ENCODE results near the gene SPINK7.

DNA sequence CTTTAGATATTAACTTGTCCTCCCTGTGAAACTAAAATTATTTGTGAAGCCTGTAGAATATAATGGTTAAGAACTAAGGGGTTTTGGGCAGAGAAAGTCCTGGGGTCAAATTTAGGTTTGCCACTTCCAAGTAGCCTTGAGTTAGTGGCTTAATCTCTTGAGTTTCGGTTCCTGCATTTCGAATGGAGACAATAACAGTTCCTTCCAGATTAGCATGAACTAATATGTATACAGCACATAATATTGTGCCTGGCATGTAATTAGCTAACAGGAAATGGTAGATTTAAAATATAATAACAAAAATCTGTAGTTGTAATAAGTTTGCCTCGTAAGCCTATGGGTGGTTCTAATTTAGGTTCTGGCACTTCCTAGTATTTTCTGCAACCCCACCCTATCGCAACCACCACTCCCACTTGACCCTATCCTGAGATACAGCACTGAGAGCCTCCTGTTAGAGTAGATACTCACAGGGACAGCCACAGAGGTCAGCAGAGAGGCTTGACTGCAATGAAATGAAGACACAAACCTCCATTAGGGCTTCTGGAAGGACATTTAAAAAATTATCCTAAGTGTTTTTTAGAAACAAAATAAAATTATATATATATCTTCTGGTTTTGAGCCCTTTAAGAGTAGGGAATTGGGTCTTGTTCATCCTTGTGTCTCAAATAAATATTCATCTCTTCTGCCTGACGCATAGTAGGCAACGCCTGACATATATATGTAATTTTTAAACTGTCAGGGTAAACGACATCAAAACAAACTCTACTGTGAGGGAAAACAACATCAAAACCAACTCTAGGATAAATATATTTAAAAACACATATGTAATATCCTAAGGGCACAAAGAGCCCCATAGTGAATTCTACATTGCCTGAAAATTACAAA is 31.6 kb downstream of the SPINK7 start:
- TF ChIP-seq POLR2A (IDR thresholded peaks at IDR 0.05; ENCODE audit: extremely low read depth, insufficient read length): no peak
- TF ChIP-seq, protein P1, sequence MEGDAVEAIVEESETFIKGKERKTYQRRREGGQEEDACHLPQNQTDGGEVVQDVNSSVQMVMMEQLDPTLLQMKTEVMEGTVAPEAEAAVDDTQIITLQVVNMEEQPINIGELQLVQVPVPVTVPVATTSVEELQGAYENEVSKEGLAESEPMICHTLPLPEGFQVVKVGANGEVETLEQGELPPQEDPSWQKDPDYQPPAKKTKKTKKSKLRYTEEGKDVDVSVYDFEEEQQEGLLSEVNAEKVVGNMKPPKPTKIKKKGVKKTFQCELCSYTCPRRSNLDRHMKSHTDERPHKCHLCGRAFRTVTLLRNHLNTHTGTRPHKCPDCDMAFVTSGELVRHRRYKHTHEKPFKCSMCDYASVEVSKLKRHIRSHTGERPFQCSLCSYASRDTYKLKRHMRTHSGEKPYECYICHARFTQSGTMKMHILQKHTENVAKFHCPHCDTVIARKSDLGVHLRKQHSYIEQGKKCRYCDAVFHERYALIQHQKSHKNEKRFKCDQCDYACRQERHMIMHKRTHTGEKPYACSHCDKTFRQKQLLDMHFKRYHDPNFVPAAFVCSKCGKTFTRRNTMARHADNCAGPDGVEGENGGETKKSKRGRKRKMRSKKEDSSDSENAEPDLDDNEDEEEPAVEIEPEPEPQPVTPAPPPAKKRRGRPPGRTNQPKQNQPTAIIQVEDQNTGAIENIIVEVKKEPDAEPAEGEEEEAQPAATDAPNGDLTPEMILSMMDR (IDR thresholded peaks at IDR 0.05; ENCODE audit: low read depth, low read length): no peak
